ENCODE data around the gene CAMTA1.

CAMTA1 gene

GRCh38 chr1:7511381-7511780, 726.1 kb downstream of the CAMTA1 start:
- no peak for DNase-seq

GRCh38 chr1:7513081-7513480, 727.8 kb downstream of the CAMTA1 start:
- DNase-seq, result no peak

- DNase-seq, result no peak
Observed at GRCh38 chr1:7515175-7515574, 729.9 kb downstream of the CAMTA1 start.

- DNase-seq, result no peak
Observed at GRCh38 chr1:7515904-7516303, 730.6 kb downstream of the CAMTA1 start.

- DNase-seq, result no peak
Observed at GRCh38 chr1:7516341-7516740, 731.1 kb downstream of the CAMTA1 start.

- DNase-seq, result no peak
Observed at GRCh38 chr1:7516929-7517328, 731.7 kb downstream of the CAMTA1 start.

GRCh38 chr1:7517611-7518330, 732.5 kb downstream of the CAMTA1 start:
- no peak for DNase-seq

GRCh38 chr1:7518411-7518810, 733.2 kb downstream of the CAMTA1 start:
- DNase-seq, result no peak

GRCh38 chr1:7519181-7519860, 734.1 kb downstream of the CAMTA1 start:
- DNase-seq, result no peak

- no peak for DNase-seq
Observed at GRCh38 chr1:7519861-7520395, 734.7 kb downstream of the CAMTA1 start.

GRCh38 chr1:7520496-7520895, 735.2 kb downstream of the CAMTA1 start:
- no peak for DNase-seq

GRCh38 chr1:7524341-7525337, 739.4 kb downstream of the CAMTA1 start:
- DNase-seq, result no peak

- DNase-seq, result no peak
Observed at GRCh38 chr1:7525338-7526063, 740.2 kb downstream of the CAMTA1 start.

GRCh38 chr1:7526196-7526866, 741.1 kb downstream of the CAMTA1 start:
- no peak for DNase-seq

- DNase-seq, result no peak
Observed at GRCh38 chr1:7526867-7527732, 741.8 kb downstream of the CAMTA1 start.

- DNase-seq, result no peak
Observed at GRCh38 chr1:7527733-7528045, 742.4 kb downstream of the CAMTA1 start.

- DNase-seq, result no peak
Observed at GRCh38 chr1:7528386-7529198, 743.3 kb downstream of the CAMTA1 start.

GRCh38 chr1:7529917-7530316, 744.7 kb downstream of the CAMTA1 start:
- DNase-seq, result no peak

GRCh38 chr1:7531562-7532340, 746.5 kb downstream of the CAMTA1 start:
- no peak for DNase-seq
